Neural crest cell (in vitro differentiated cells): ENCODE measurements around the gene APOL1. TPM values are rescaled to one million over a fixed set of nuclear protein-coding genes. Genes with fewer than 3 reads are reported as not detected.
A peak's percentile ranks its signal among the peaks of the same experiment; 100 is the strongest.

Experiments used
- DNase-seq: peaks from one replicate; pipeline ENCODE4 v3.0.0; 2021; ENCODE audit warnings: low read depth, mixed read lengths, low spot score
- H3K27ac Mint-ChIP-seq: one replicate; pipeline ENCODE4 v1.8.0; 2021; ENCODE audit warnings: mild to moderate bottlenecking, mixed read lengths; ENCODE audit not compliant: unreplicated experiment
- H3K27me3 Mint-ChIP-seq: 2 replicates; pipeline ENCODE4 v1.8.0; 2021; ENCODE audit warnings: low read depth, mild to moderate bottlenecking, mixed read lengths
- H3K36me3 Mint-ChIP-seq: 2 replicates; pipeline ENCODE4 v1.8.0; 2021; ENCODE audit warnings: low read depth, mild to moderate bottlenecking, mixed read lengths
- H3K4me1 Mint-ChIP-seq: 2 replicates; pipeline ENCODE4 v1.8.0; 2021; ENCODE audit warnings: mixed read lengths
- H3K4me3 Mint-ChIP-seq: one replicate; pipeline ENCODE4 v1.8.0; 2021; ENCODE audit warnings: mild to moderate bottlenecking, mixed read lengths
- H3K9me3 Mint-ChIP-seq: 2 replicates; pipeline ENCODE4 v1.8.0; 2021; ENCODE audit warnings: mixed read lengths
- total RNA-seq: library from RNA; stranded (reverse); gene quantifications from 2 replicates; pipeline ENCODE4 v1.2.1, GENCODE V29; 2021
- TF ChIP-seq, protein P1 (sequence below): fragments of 200-600 bp; sonication (generic); conservative IDR thresholded peaks from 2 replicates; pipeline ENCODE4 v1.5.0; 2021; ENCODE audit warnings: antibody characterized with exemption, mild to moderate bottlenecking

APOL1 gene
- total RNA-seq, 1 donor from 2014 or later, result not detected

DNA sequence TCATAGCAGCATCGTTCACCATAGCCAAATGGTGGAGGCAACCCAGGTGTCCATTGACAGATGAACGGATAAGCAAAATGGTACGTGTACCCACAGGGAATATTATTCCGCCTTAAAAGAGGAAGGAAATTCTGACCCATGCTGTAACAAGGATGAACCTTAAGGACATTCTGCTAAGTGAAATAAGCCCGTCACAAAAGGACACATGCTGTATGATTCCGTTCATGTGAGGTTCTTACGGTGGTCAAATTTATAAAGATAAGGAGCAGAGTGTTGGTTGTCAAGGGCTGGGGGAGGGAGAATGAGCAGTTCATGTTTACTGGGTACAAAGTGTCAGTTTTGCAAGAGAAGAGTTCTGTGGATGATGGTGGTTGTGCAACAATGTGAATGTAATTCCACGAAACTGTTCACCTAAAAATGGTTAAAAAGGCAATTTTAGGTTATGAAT lies 26.3 kb downstream of the APOL1 start:
- H3K4me3 Mint-ChIP-seq, result no peak overlapping the region
- H3K9me3 Mint-ChIP-seq, result no peaks in the 10 kb centered on the region
- peaks cover 8% of the 10 kb centered on the region for H3K36me3 Mint-ChIP-seq
- no peaks in the 10 kb centered on the region for H3K27me3 Mint-ChIP-seq
- DNase-seq, result no peak
- peaks cover 4% of the 10 kb centered on the region for H3K4me1 Mint-ChIP-seq
- TF ChIP-seq, protein P1, sequence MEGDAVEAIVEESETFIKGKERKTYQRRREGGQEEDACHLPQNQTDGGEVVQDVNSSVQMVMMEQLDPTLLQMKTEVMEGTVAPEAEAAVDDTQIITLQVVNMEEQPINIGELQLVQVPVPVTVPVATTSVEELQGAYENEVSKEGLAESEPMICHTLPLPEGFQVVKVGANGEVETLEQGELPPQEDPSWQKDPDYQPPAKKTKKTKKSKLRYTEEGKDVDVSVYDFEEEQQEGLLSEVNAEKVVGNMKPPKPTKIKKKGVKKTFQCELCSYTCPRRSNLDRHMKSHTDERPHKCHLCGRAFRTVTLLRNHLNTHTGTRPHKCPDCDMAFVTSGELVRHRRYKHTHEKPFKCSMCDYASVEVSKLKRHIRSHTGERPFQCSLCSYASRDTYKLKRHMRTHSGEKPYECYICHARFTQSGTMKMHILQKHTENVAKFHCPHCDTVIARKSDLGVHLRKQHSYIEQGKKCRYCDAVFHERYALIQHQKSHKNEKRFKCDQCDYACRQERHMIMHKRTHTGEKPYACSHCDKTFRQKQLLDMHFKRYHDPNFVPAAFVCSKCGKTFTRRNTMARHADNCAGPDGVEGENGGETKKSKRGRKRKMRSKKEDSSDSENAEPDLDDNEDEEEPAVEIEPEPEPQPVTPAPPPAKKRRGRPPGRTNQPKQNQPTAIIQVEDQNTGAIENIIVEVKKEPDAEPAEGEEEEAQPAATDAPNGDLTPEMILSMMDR, result no peak
- no peak overlapping the region for H3K27ac Mint-ChIP-seq

DNA sequence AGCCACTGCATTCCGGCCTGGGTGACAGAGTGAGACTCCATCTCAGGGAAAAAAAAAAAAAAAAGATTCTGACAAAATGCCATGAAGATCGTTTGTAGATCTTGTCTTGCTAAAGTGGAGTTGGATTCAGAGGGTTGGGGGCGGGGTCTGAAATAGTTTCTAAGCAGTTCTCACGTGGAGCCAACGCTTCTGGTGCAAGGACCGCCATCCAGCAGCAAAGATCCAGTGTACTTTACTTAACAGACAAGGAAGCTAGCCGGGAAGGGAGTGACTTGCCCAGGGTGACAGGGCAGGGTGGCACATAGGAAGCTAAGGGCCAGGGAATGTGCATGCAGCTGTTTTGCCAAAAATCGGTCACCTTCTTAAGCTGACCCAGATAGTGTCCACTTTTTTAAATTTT lies 27.4 kb downstream of the APOL1 start:
- Mint-ChIP-seq H3K4me3 (no peak overlapping the region), H3K27me3 (no peaks in the 10 kb centered on the region), H3K36me3 (peaks cover 8% of the 10 kb centered on the region), H3K4me1 (peaks cover 4% of the 10 kb centered on the region), H3K9me3 (no peaks in the 10 kb centered on the region), H3K27ac (no peak overlapping the region)
- TF ChIP-seq, protein P1, result no peak
- DNase-seq, result no peak

DNA sequence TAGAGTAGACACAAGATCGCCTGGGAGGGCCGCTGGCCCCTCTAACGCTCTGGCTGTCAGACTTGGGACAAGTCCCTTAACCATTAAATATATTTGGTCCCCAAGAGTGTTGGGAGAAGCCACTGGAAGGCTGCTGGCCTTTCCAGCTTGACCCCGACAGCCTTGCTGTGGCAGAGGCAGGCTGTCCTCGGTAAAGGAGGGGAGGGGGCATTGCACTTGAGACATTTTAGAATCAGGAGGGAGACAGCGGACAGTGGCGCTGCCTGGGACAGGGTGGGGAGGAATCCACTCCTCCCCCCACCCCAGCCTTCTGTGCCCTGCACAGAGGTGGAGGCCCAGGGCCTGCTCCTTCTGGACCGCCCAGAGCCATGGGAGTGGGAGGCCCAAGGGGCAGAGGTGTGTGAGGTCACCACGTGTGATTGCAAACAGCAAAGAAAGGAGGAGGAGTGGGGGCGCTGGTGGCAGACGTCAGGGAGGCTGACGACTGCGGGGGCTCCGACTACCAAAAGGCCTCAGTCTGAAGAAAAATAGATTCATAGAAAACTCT lies 28.9 kb downstream of the APOL1 start:
- Mint-ChIP-seq H3K4me3 (no peak overlapping the region), H3K36me3 (peaks cover 11% of the 10 kb centered on the region), H3K27me3 (no peaks in the 10 kb centered on the region), H3K4me1 (peaks cover 4% of the 10 kb centered on the region), H3K9me3 (no peaks in the 10 kb centered on the region), H3K27ac (peak overlapping the region; percentile 78)
- TF ChIP-seq, protein P1, result no peak
- DNase-seq, result no peak

DNA sequence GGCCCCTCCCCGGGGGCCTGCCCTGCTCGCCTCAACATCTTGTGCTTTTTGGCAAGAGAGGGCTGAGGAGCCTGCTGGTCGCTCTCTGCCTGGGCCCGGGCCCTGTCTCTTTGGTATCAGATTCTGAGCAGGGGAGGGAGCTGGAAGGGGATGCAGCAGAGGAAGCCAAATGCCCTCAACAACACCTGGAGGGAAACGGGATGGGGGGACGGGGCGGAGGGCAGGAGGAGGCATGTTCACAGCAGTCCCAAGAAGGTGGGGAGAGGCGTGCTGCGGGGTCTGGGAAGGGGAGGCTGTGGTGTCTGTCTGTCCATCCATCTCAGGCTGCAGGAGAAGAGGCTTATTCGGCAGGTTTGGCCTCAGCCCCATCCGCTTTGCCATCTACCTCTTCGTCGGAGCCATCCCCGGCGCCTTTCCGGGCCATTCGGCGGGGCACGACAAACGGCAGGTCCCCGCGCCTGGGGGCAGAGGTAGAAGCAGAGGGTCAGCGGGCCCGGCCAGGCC lies 29.4 kb downstream of the APOL1 start:
- Mint-ChIP-seq H3K4me3 (no peak overlapping the region), H3K27ac (no peak overlapping the region), H3K9me3 (no peaks in the 10 kb centered on the region), H3K4me1 (peaks cover 2% of the 10 kb centered on the region), H3K27me3 (no peaks in the 10 kb centered on the region), H3K36me3 (peaks cover 15% of the 10 kb centered on the region)
- DNase-seq, result no peak
- TF ChIP-seq, protein P1, result no peak

DNA sequence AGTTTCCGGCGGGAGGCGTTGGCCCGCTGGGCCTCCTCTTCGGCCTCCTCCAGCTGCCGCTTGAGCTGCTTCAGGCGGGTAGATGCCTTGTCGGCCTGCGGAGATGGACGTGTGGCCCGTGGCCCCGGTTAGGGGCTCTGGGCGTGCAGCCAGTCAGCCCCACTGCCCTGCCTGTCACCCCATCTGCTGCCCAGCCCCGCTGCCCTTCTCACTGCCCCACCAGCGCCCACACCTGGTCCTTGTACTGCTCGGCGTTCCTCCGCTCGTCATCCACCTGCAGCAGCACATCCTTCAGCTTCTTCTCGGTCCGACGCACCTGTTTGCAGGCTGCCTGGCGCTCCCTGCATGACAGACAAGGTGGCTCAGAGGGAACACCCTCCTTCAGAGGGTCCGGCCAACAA lies 31.2 kb downstream of the APOL1 start:
- peaks cover 16% of the 10 kb centered on the region for H3K36me3 Mint-ChIP-seq

More for the DNA sequence above, 31.2 kb downstream of the APOL1 start:
- no peaks in the 10 kb centered on the region for H3K9me3 Mint-ChIP-seq
- no peaks in the 10 kb centered on the region for H3K27me3 Mint-ChIP-seq
- no peaks in the 10 kb centered on the region for H3K4me1 Mint-ChIP-seq
- no peak overlapping the region for H3K4me3 Mint-ChIP-seq
- no peak overlapping the region for H3K27ac Mint-ChIP-seq
- no peak for DNase-seq
- TF ChIP-seq, protein P1, result no peak
